Measurements from ENCODE around the gene MDN1.

The MDN1 gene

DNA sequence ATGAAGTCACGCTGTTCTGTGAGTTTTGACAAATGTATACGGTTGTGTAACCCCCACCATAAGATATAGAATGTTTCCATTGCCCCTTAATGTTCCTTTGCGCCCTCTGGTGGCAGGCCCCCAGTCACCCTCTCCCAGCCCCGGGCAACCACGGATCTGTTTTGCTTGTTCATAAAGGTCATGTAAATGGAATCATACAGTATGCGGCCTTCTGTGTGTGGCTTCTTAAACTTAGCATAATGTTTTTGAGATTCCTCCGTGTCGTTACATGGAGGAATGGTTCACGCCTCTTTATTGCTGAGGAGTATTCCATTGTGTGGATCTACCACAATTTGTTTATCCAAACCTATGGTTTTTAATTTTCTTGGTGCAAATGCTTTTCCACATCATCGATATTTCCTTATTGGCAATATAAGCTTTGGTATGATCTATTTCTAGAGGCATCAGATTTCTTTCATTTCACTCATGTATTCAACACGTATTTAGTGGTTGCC, 209.4 kb downstream of the MDN1 start:
- TF ChIP-seq GATA2 (IDR thresholded peaks at IDR 0.05; ENCODE audit: low read depth, low read length) (no peak), GATA3 (IDR thresholded peaks at IDR 0.05; ENCODE audit: low read depth, low read length) (no peak)

DNA sequence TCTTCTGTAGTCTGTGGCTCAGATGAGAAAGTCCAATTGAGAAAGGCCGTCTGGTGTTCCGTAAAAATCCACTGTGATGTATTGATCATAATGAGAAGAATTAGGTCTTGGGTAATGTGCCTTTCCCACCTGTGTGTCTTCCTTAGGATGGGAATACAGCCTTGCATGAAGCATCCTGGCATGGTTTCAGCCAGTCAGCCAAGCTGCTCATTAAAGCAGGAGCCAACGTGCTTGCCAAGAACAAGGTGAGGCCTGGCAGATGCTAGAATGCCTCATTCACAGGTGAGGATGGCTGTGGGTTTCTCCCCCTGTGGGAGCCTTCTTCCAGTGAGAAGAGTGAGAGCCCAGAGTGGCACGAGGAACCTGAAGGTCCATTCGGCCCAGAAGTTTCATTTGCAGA, 213.7 kb downstream of the MDN1 start:
- TF ChIP-seq GATA3 (IDR thresholded peaks at IDR 0.05; ENCODE audit: low read depth, low read length) (no peak), GATA2 (IDR thresholded peaks at IDR 0.05; ENCODE audit: low read depth, low read length) (no peak)

DNA sequence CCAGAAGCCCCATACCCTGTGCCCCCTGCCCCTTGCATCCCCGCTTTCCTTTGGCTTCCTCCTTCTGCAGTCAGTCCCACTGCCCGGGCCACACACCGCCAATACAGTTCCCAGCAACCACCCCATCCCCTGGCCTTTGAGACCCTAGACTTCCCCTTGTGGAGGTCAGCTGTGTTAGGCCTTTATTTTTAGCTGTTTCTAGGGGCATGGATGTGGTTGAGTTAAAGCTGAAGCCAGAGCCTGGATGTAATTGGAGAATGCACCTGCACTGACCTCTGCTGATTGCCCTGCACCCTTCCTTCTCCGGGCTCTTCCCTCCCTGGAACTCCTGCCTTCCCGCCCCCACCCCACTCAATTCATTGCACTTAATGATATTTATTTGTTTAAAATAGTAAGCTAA, 214.9 kb downstream of the MDN1 start:
- TF ChIP-seq GATA2 (IDR thresholded peaks at IDR 0.05; ENCODE audit: low read depth, low read length) (no peak), GATA3 (IDR thresholded peaks at IDR 0.05; ENCODE audit: low read depth, low read length) (no peak)

- TF ChIP-seq GATA2 (IDR thresholded peaks at IDR 0.05; ENCODE audit: low read depth, low read length) (no peak), GATA3 (IDR thresholded peaks at IDR 0.05; ENCODE audit: low read depth, low read length) (no peak)
Measured at GRCh38 chr6:89602166-89602565, 217.4 kb downstream of the MDN1 start.

- TF ChIP-seq GATA2 (IDR thresholded peaks at IDR 0.05; ENCODE audit: low read depth, low read length) (no peak), GATA3 (IDR thresholded peaks at IDR 0.05; ENCODE audit: low read depth, low read length) (no peak)
Measured at GRCh38 chr6:89599727-89600126, 219.9 kb downstream of the MDN1 start.

DNA sequence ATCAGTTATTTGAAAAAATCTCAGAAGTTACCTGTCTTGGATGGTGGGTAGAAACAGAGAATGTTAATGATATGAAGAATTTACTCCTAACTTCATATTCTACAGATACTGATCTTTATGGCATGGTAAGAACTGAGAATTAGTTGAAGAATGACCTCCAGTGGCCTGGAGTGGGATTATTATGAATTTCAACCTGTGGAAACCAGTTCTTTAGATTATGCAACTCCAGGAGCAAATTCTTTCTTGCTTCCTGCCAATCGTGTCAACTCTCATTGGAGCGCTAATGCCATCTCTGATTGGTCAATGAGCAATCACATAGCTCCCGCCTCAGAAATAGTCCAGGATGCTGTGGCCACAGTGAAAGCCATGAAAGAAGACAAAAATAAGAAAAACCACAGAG, 221.6 kb downstream of the MDN1 start:
- TF ChIP-seq GATA2 (IDR thresholded peaks at IDR 0.05; ENCODE audit: low read depth, low read length) = 0 out of 2 replicates have a peak, but pooled peaks have one; percentile 49
- peak; percentile 48; the same call in 1 of the 2 replicates for TF ChIP-seq GATA3 (IDR thresholded peaks at IDR 0.05; ENCODE audit: low read depth, low read length)

GRCh38 chr6:89597372-89597771, 222.2 kb downstream of the MDN1 start:
- TF ChIP-seq GATA2 (IDR thresholded peaks at IDR 0.05; ENCODE audit: low read depth, low read length) = no peak
- TF ChIP-seq GATA3 (IDR thresholded peaks at IDR 0.05; ENCODE audit: low read depth, low read length) = no peak

DNA sequence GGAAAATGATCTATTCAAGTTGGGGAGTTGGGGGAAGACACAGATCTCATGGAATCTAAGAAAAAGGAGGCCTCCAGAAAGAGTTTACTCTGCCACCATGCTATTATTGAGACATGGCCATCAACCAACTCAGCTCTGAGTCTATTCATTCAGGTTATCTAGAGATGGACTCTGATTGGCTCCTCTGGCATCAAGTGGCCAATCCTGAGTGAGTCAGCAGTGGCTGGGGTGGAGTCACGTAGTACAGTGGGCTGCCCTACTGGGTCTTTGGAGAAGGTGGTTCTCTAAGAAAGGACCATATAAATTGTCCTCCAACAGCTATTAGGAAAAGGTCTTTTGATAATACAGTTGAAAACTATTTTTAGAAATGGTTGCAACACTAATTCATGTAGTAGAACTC, 223.1 kb downstream of the MDN1 start:
- TF ChIP-seq GATA3 (IDR thresholded peaks at IDR 0.05; ENCODE audit: low read depth, low read length) (no peak), GATA2 (IDR thresholded peaks at IDR 0.05; ENCODE audit: low read depth, low read length) (no peak)

GRCh38 chr6:89596056-89596455, 223.5 kb downstream of the MDN1 start:
- TF ChIP-seq GATA2 (IDR thresholded peaks at IDR 0.05; ENCODE audit: low read depth, low read length) (no peak), GATA3 (IDR thresholded peaks at IDR 0.05; ENCODE audit: low read depth, low read length) (no peak)

All from SH-SY5Y (cell line).